Measurements from ENCODE around the gene NR2F2. TPM values are rescaled to one million over a fixed set of nuclear protein-coding genes. Genes with fewer than 3 reads are reported as not detected.

Gene NR2F2
- total RNA-seq, 1 donor from 2014 or later: 12.8 TPM

- Histone ChIP-seq H3K4me1 (peaks cover 88% of the 10 kb centered on the region), H3K4me3 (no peak overlapping the region), H3K27ac (replicated peaks) (peak overlapping the region; percentile 96), H3K9me3 (replicated peaks) (no peaks in the 10 kb centered on the region), H3K27me3 (ENCODE audit: low read depth) (peaks cover 96% of the 10 kb centered on the region), H3K36me3 (no peaks in the 10 kb centered on the region)
- intact Hi-C loops (cut with micrococcal nuclease): no loop called here
- TF ChIP-seq CTCF (IDR thresholded peaks at IDR 0.05; ENCODE audit: borderline replicate concordance): no peak
- DNase-seq: no peak
These were observed 25.2 kb downstream of the NR2F2 start for GRCh38 chr15:96355568-96356187.

- DNase-seq: peak; percentile 82
- Histone ChIP-seq H3K4me1 (peaks cover 79% of the 10 kb centered on the region), H3K36me3 (no peaks in the 10 kb centered on the region), H3K27me3 (ENCODE audit: low read depth) (peaks cover 96% of the 10 kb centered on the region), H3K27ac (replicated peaks) (peak overlapping the region; percentile 96), H3K4me3 (peak overlapping the region; percentile 81), H3K9me3 (replicated peaks) (no peaks in the 10 kb centered on the region)
- peak; percentile 100 for TF ChIP-seq CTCF (IDR thresholded peaks at IDR 0.05; ENCODE audit: borderline replicate concordance)
- intact Hi-C loops (cut with micrococcal nuclease): no loop called here
These were observed 26.3 kb downstream of the NR2F2 start for GRCh38 chr15:96356494-96357455.

GRCh38 chr15:96358001-96358801 is 27.7 kb downstream of the NR2F2 start:
- no peaks in the 10 kb centered on the region for H3K9me3 ChIP-seq (replicated peaks)
- H3K27me3 ChIP-seq (ENCODE audit: low read depth): peaks cover 96% of the 10 kb centered on the region
- intact Hi-C loops (cut with micrococcal nuclease): no loop called here
- peaks cover 65% of the 10 kb centered on the region for H3K4me1 ChIP-seq
- H3K36me3 ChIP-seq: no peaks in the 10 kb centered on the region
- no peak for TF ChIP-seq CTCF (IDR thresholded peaks at IDR 0.05; ENCODE audit: borderline replicate concordance)
- DNase-seq: no peak
- H3K27ac ChIP-seq (replicated peaks): peak overlapping the region; percentile 96
- peak overlapping the region; percentile 81 for H3K4me3 ChIP-seq

GRCh38 chr15:96358821-96359615 is 28.5 kb downstream of the NR2F2 start:
- Histone ChIP-seq H3K36me3 (no peaks in the 10 kb centered on the region), H3K4me3 (peak overlapping the region; percentile 67), H3K27me3 (ENCODE audit: low read depth) (peaks cover 96% of the 10 kb centered on the region), H3K4me1 (peaks cover 59% of the 10 kb centered on the region), H3K27ac (replicated peaks) (peak overlapping the region; percentile 64), H3K9me3 (replicated peaks) (no peaks in the 10 kb centered on the region)
- no peak for DNase-seq
- intact Hi-C loops (cut with micrococcal nuclease): no loop called here
- no peak for TF ChIP-seq CTCF (IDR thresholded peaks at IDR 0.05; ENCODE audit: borderline replicate concordance)

All from left ventricle myocardium inferior (tissue), 1 donor.